ENCODE measurements around the gene C9orf152.
A peak's percentile ranks its signal among the peaks of the same experiment; 100 is the strongest.

Gene C9orf152

DNA sequence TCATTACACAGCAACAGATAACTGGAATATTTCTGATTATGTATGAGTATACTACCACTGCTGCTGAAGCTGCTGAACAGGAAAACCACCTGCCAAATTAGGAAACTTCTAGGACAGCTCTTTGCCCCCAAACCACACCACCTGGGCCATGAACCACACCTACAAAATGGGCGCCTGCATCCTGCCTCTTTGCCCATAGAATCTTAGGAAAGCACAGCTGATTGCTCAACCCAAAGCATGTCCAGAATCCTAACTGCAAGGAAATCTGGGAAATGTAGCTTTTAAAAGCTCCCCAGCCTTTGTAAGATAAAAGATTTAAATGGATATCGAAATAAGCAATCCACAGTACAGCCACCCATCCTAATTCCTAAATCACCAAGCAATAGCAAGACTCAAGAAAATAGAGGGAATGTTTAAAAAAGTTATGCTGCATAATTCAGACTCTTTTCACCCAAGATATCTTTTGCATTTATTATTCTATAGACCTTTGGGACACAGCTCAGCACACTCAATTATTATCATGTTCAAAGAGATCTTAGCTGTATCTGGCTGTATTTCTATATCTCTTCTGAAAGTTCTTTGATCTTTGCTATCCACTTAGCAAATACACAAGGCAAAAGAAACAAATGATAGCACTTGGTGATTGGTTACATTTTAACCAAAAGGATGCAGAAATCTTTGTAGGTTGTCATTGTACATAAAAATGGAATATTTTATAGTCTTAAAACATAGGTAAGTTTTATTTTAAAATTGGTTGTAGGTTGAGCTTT, 6.8 kb upstream of the C9orf152 start:
- H4K20me1 ChIP-seq (ENCODE audit: insufficient read depth, low read length): no peaks in the 10 kb centered on the region
- no peaks in the 10 kb centered on the region for H3K27me3 ChIP-seq (ENCODE audit: insufficient read depth, low read length, poor library complexity)
- ATAC-seq (ENCODE audit: insufficient read depth, low read depth) (peak; percentile 78), DNase-seq (peak; percentile 42)
- H3K4me2 ChIP-seq (ENCODE audit: insufficient read depth, low read length): no peak overlapping the region
- no peak overlapping the region for H3K9ac ChIP-seq (ENCODE audit: low read depth, low read length)
- no peaks in the 10 kb centered on the region for H3K36me3 ChIP-seq (ENCODE audit: insufficient read depth, low read length)
- peaks cover 21% of the 10 kb centered on the region for H3K4me1 ChIP-seq (ENCODE audit: insufficient read depth, low read length)
- no peak overlapping the region for H3K4me3 ChIP-seq (ENCODE audit: low read depth in 1 of 2, low read length in 2 of 2)
- H2AFZ ChIP-seq (ENCODE audit: low read depth, low read length): no peak overlapping the region
- H3K79me2 ChIP-seq (ENCODE audit: insufficient read depth, low read length): no peaks in the 10 kb centered on the region
- TF ChIP-seq, protein P1, sequence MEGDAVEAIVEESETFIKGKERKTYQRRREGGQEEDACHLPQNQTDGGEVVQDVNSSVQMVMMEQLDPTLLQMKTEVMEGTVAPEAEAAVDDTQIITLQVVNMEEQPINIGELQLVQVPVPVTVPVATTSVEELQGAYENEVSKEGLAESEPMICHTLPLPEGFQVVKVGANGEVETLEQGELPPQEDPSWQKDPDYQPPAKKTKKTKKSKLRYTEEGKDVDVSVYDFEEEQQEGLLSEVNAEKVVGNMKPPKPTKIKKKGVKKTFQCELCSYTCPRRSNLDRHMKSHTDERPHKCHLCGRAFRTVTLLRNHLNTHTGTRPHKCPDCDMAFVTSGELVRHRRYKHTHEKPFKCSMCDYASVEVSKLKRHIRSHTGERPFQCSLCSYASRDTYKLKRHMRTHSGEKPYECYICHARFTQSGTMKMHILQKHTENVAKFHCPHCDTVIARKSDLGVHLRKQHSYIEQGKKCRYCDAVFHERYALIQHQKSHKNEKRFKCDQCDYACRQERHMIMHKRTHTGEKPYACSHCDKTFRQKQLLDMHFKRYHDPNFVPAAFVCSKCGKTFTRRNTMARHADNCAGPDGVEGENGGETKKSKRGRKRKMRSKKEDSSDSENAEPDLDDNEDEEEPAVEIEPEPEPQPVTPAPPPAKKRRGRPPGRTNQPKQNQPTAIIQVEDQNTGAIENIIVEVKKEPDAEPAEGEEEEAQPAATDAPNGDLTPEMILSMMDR (IDR thresholded peaks at IDR 0.05; ENCODE audit: borderline replicate concordance, extremely low read depth, low read length, poor library complexity, severe bottlenecking): no peak
- TF ChIP-seq EZH2 (IDR thresholded peaks at IDR 0.05; ENCODE audit: borderline replicate concordance, low read depth, low read length, severe bottlenecking): no peak
- H3K9me3 ChIP-seq (ENCODE audit: insufficient read depth, low read length, severe bottlenecking): no peaks in the 10 kb centered on the region
- peak overlapping the region; percentile 75 for H3K27ac ChIP-seq (ENCODE audit: low read length)

DNA sequence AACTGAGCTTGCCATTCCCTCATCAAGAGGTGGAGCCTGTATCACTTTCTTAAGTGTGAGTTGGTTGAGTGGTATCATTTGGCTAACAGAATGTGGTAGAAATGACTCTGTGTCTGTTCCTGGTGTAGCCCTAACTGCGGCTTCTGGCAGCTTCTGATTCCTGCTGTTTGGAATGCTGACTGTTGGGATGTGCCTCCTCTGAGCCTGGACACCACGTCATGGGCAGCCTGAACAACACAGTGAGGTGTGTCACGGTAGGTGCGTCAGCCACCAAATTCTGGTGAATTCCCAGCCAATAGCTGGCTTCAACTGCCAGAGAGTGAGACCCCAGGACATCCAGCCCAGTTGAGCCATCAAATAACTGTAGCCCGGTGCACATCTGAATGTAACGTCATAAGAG, 6.1 kb upstream of the C9orf152 start:
- Histone ChIP-seq H3K4me1 (ENCODE audit: insufficient read depth, low read length) (peaks cover 21% of the 10 kb centered on the region), H3K27ac (ENCODE audit: low read length) (peak overlapping the region; percentile 75), H3K4me2 (ENCODE audit: insufficient read depth, low read length) (no peak overlapping the region)

DNA sequence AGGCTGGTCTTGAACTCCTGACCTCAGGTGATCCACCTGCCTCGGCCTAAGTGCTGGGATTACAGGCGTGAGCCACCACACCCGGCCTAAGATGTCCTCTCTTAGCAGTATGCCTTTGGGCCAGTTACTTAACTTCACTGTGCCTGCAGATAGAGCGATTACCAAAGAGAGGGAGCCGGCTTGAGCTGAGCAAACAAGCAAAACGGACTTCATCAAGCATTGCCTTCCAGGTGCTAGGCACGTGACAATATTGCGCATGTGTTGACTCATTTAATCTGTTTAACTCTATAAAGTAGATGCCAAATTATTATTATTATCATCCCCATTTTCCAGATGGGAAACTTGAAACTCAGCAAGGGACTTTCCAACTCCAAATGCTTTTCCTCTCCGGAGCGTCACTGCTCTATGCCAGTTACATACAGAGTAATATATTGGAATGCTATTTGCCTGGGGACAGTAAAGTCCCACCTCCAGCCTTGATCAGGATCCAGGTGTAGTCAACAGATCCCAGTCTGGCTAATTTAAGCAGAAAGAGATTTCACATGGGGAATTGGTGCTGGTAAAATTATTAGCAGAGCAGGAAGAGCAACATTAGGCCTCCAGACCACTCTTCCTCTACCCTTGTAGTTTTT, 5.6 kb upstream of the C9orf152 start:
- DNase-seq: no peak
- Histone ChIP-seq H2AFZ (ENCODE audit: low read depth, low read length) (no peak overlapping the region), H3K36me3 (ENCODE audit: insufficient read depth, low read length) (no peaks in the 10 kb centered on the region), H4K20me1 (ENCODE audit: insufficient read depth, low read length) (no peaks in the 10 kb centered on the region), H3K4me2 (ENCODE audit: insufficient read depth, low read length) (no peak overlapping the region), H3K27me3 (ENCODE audit: insufficient read depth, low read length, poor library complexity) (no peaks in the 10 kb centered on the region), H3K9ac (ENCODE audit: low read depth, low read length) (no peak overlapping the region), H3K79me2 (ENCODE audit: insufficient read depth, low read length) (no peaks in the 10 kb centered on the region), H3K4me1 (ENCODE audit: insufficient read depth, low read length) (peaks cover 21% of the 10 kb centered on the region), H3K27ac (ENCODE audit: low read length) (peak overlapping the region; percentile 75), H3K9me3 (ENCODE audit: insufficient read depth, low read length, severe bottlenecking) (no peaks in the 10 kb centered on the region), H3K4me3 (ENCODE audit: low read depth in 1 of 2, low read length in 2 of 2) (no peak overlapping the region)
- no peak for ATAC-seq (ENCODE audit: insufficient read depth, low read depth)
- no peak for TF ChIP-seq EZH2 (IDR thresholded peaks at IDR 0.05; ENCODE audit: borderline replicate concordance, low read depth, low read length, severe bottlenecking)
- TF ChIP-seq, protein P1 (IDR thresholded peaks at IDR 0.05; ENCODE audit: borderline replicate concordance, extremely low read depth, low read length, poor library complexity, severe bottlenecking): no peak

More for the DNA sequence above, 6.1 kb upstream of the C9orf152 start:
- Histone ChIP-seq H3K27me3 (ENCODE audit: insufficient read depth, low read length, poor library complexity) (no peaks in the 10 kb centered on the region), H3K4me3 (ENCODE audit: low read depth in 1 of 2, low read length in 2 of 2) (no peak overlapping the region), H2AFZ (ENCODE audit: low read depth, low read length) (no peak overlapping the region), H3K9me3 (ENCODE audit: insufficient read depth, low read length, severe bottlenecking) (no peaks in the 10 kb centered on the region), H4K20me1 (ENCODE audit: insufficient read depth, low read length) (no peaks in the 10 kb centered on the region), H3K79me2 (ENCODE audit: insufficient read depth, low read length) (no peaks in the 10 kb centered on the region), H3K9ac (ENCODE audit: low read depth, low read length) (no peak overlapping the region), H3K36me3 (ENCODE audit: insufficient read depth, low read length) (no peaks in the 10 kb centered on the region)
- ATAC-seq (ENCODE audit: insufficient read depth, low read depth) (peak; percentile 20; the same call in 1 of the 3 replicates), DNase-seq (no peak)
- TF ChIP-seq EZH2 (IDR thresholded peaks at IDR 0.05; ENCODE audit: borderline replicate concordance, low read depth, low read length, severe bottlenecking): no peak
- TF ChIP-seq, protein P1 (IDR thresholded peaks at IDR 0.05; ENCODE audit: borderline replicate concordance, extremely low read depth, low read length, poor library complexity, severe bottlenecking): no peak

Measured in DND-41 (cell line).